Erythroblast (primary cell): ENCODE results near the gene OR1E1.
"Not testable (repeated sequence)": the region's sequence is repeated elsewhere in the genome, so short reads cannot be mapped to it uniquely, and the experiment has no call there.

Experiments
- DNase-seq, 2 experiments: peaks; one replicate each; lab custom pipeline; 2025; lab: John Stamatoyannopoulos, UW
- GATA1 ChIP-seq: IDR thresholded peaks from 2 replicates; pipeline ENCODE4 v1.6.1; 2011; ENCODE audit warnings: low read depth, mild to moderate bottlenecking, control low read depth, low read length, moderate library complexity
- POLR2A ChIP-seq: IDR thresholded peaks from 2 replicates; pipeline ENCODE4 v1.6.1; 2011; ENCODE audit warnings: mild to moderate bottlenecking, low read length

Gene OR1E1

GRCh38 chr17:3385869-3386816, 12.1 kb downstream of the OR1E1 start, which contains the start of gene OR3A2:
Gene OR3A2, minus strand, starts transcription at chr17:3386308.
- TF ChIP-seq POLR2A (no peak), GATA1 (no peak)
- no peak for DNase-seq

- no peak for TF ChIP-seq POLR2A
- no peak for TF ChIP-seq GATA1
Measured at GRCh38 chr17:3381957-3382356, 16.3 kb downstream of the OR1E1 start.

GRCh38 chr17:3378321-3378720, 19.9 kb downstream of the OR1E1 start:
- no peak for DNase-seq
- TF ChIP-seq GATA1 (no peak), POLR2A (no peak)

More at GRCh38 chr17:3381957-3382356, 16.3 kb downstream of the OR1E1 start:
- DNase-seq, result no peak

GRCh38 chr17:3371167-3371566, 27.0 kb downstream of the OR1E1 start:
- DNase-seq, result not testable (repeated sequence)
